ENCODE data around the gene OR1L8. TPM values are rescaled to one million over a fixed set of nuclear protein-coding genes. Genes with fewer than 3 reads are reported as not detected.
A peak's percentile ranks its signal among the peaks of the same experiment; 100 is the strongest.

OR1L8 gene
- polyA plus RNA-seq, 2 of the 4 experiments (the other 2 are of a cell fraction): 0.05 TPM; not detected in 1

- H3K9me3 ChIP-seq: no peaks in the 10 kb centered on the region
- peak overlapping the region; percentile 54 for H3K4me2 ChIP-seq
- TF ChIP-seq HDAC2 (IDR thresholded peaks at IDR 0.05) (no peak), MAFK (IDR thresholded peaks at IDR 0.05; ENCODE audit: partially characterized antibody) (peak; percentile 97), GATA3 (IDR thresholded peaks at IDR 0.05; ENCODE audit: borderline replicate concordance) (peak; percentile 31; the same call in 1 of the 2 replicates), HES2 (IDR thresholded peaks at IDR 0.05) (no peak), FOSL2 (IDR thresholded peaks at IDR 0.05) (peak; percentile 50; the same call in 1 of the 2 replicates), FOSL2 (CRISPR knock-in tag; IDR thresholded peaks at IDR 0.05) (peak; percentile 84), NFE2L2 (conservative IDR thresholded peaks at IDR 0.05; ENCODE audit: low read length) (peak; percentile 64)
- H3K27ac ChIP-seq: peak overlapping the region; percentile 63 to 75
- H3K4me3 ChIP-seq: no peak overlapping the region
- FAIRE-seq (peak; percentile 79), ATAC-seq (peak; percentile 80 to 93), DNase-seq (ENCODE audit: low read depth in 1 of 2, low spot score in 1 of 2) (peak; percentile 18 to 70)
- CTCF ChIA-PET: no interaction called here
- POLR2A ChIA-PET: no interaction called here
- WGBS (ENCODE audit: missing lambda C conversion rate): 55% methylated on average over 3 of the region's 3 CpGs
- H3K4me1 ChIP-seq: peaks cover 17% of the 10 kb centered on the region; the same call in 2 of the 3 replicates
Observed at GRCh38 chr9:122580360-122580759, 2.8 kb downstream of the OR1L8 start.

GRCh38 chr9:122579874-122580273 is 3.3 kb downstream of the OR1L8 start:
- POLR2A ChIA-PET: no interaction called here

GRCh38 chr9:122572456-122572855 is 10.7 kb downstream of the OR1L8 start:
- DNase-seq (ENCODE audit: low read depth in 1 of 2, low spot score in 1 of 2) (no peak), FAIRE-seq (no peak), ATAC-seq (no peak)
- no peaks in the 10 kb centered on the region for H3K9me3 ChIP-seq
- TF ChIP-seq EP300 (IDR thresholded peaks at IDR 0.05): no peak
- TF ChIP-seq CEBPB (IDR thresholded peaks at IDR 0.05): no peak
- TF ChIP-seq PHF8 (IDR thresholded peaks at IDR 0.05; ENCODE audit: borderline replicate concordance, low read depth): no peak
- no peak for TF ChIP-seq ELK1 (IDR thresholded peaks at IDR 0.05; ENCODE audit: low read depth, low read length)
- no peak for TF ChIP-seq HOXB13 (CRISPR knock-in tag; IDR thresholded peaks at IDR 0.05; ENCODE audit: low read depth)
- no peak for TF ChIP-seq RCOR1 (IDR thresholded peaks at IDR 0.05; ENCODE audit: low read depth, low read length)
- no peak for TF ChIP-seq ZSCAN20 (CRISPR knock-in tag; IDR thresholded peaks at IDR 0.05)
- TF ChIP-seq FOSL2 (IDR thresholded peaks at IDR 0.05): no peak
- TF ChIP-seq FOSL2 (CRISPR knock-in tag; IDR thresholded peaks at IDR 0.05): no peak
- no peak for TF ChIP-seq JUN (IDR thresholded peaks at IDR 0.05)
- TF ChIP-seq KDM5A (IDR thresholded peaks at IDR 0.05): no peak
- TF ChIP-seq TP53 (CRISPR knock-in tag; IDR thresholded peaks at IDR 0.05): no peak
- TF ChIP-seq ZFP36 (IDR thresholded peaks at IDR 0.05; ENCODE audit: borderline replicate concordance, partially characterized antibody): no peak
- WGBS (ENCODE audit: missing lambda C conversion rate): 22% methylated on average over 2 of the region's 2 CpGs
- CTCF ChIA-PET: no interaction called here
- H3K4me2 ChIP-seq: no peak overlapping the region
- no peak overlapping the region for H3K27ac ChIP-seq
- H3K4me3 ChIP-seq: no peak overlapping the region
- no peaks in the 10 kb centered on the region for H3K4me1 ChIP-seq
- POLR2A ChIA-PET: no interaction called here

More at GRCh38 chr9:122579874-122580273, 3.3 kb downstream of the OR1L8 start:
- peak in 1 of 2 experiments; percentile 2 for DNase-seq (ENCODE audit: low read depth in 1 of 2, low spot score in 1 of 2)
- FAIRE-seq: no peak
- ATAC-seq: peak in 1 of 2 experiments; percentile 27; a peak in 1 of 6 replicates
- Histone ChIP-seq H3K4me3 (no peak overlapping the region), H3K9me3 (no peaks in the 10 kb centered on the region), H3K4me2 (peak overlapping the region; percentile 54), H3K27ac (peak overlapping the region; percentile 63 to 75), H3K4me1 (peaks cover 17% of the 10 kb centered on the region; the same call in 2 of the 3 replicates)
- CTCF ChIA-PET: no interaction called here
- 75% methylated on average over 5 of the region's 5 CpGs for WGBS (ENCODE audit: missing lambda C conversion rate)
- TF ChIP-seq MYC (IDR thresholded peaks at IDR 0.05; ENCODE audit: borderline replicate concordance, low read length): no peak

GRCh38 chr9:122567901-122568300 is 15.3 kb downstream of the OR1L8 start:
- POLR2A ChIA-PET: no interaction called here
- Histone ChIP-seq H3K9me3 (peaks cover 12% of the 10 kb centered on the region; the same call in 1 of the 3 replicates), H3K4me3 (no peak overlapping the region), H3K27ac (no peak overlapping the region), H3K4me2 (no peak overlapping the region), H3K4me1 (no peaks in the 10 kb centered on the region)
- FAIRE-seq: no peak
- WGBS (ENCODE audit: missing lambda C conversion rate): 65% methylated on average over 4 of the region's 4 CpGs
- no peak for ATAC-seq
- DNase-seq (ENCODE audit: low read depth in 1 of 2, low spot score in 1 of 2): no peak
- CTCF ChIA-PET: no interaction called here
- TF ChIP-seq RAD21 (conservative IDR thresholded peaks at IDR 0.05 in 1 of 2, IDR thresholded peaks at IDR 0.05 in 1 of 2): no peak
- no peak for TF ChIP-seq BCL3 (IDR thresholded peaks at IDR 0.05)
- TF ChIP-seq, protein P1, sequence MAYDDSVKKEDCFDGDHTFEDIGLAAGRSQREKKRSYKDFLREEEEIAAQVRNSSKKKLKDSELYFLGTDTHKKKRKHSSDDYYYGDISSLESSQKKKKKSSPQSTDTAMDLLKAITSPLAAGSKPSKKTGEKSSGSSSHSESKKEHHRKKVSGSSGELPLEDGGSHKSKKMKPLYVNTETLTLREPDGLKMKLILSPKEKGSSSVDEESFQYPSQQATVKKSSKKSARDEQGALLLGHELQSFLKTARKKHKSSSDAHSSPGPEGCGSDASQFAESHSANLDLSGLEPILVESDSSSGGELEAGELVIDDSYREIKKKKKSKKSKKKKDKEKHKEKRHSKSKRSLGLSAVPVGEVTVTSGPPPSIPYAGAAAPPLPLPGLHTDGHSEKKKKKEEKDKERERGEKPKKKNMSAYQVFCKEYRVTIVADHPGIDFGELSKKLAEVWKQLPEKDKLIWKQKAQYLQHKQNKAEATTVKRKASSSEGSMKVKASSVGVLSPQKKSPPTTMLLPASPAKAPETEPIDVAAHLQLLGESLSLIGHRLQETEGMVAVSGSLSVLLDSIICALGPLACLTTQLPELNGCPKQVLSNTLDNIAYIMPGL (CRISPR knock-in tag; IDR thresholded peaks at IDR 0.05; ENCODE audit: borderline replicate concordance): no peak
- TF ChIP-seq HOXB5 (CRISPR knock-in tag; IDR thresholded peaks at IDR 0.05): no peak
- no peak for TF ChIP-seq CTCF (IDR thresholded peaks at IDR 0.05)
- TF ChIP-seq TP53 (CRISPR knock-in tag; IDR thresholded peaks at IDR 0.05): no peak
- TF ChIP-seq POLR2A (IDR thresholded peaks at IDR 0.05; ENCODE audit: low read length): no peak
- TF ChIP-seq HEYL (CRISPR knock-in tag; IDR thresholded peaks at IDR 0.05): no peak
- TF ChIP-seq KDM5A (IDR thresholded peaks at IDR 0.05): no peak
- no peak for TF ChIP-seq CBX8 (IDR thresholded peaks at IDR 0.05)
